GM13977 (cell line): ENCODE measurements around the gene SKP1.
"Not testable (repeated sequence)": the region's sequence is repeated elsewhere in the genome, so short reads cannot be mapped to it uniquely, and the experiment has no call there.

Source experiments
- DNase-seq: peaks from one replicate; pipeline ENCODE4 v3.0.0; 2012; ENCODE audit warnings: low spot score
- CTCF ChIP-seq: IDR thresholded peaks from 2 replicates; pipeline ENCODE4 v1.5.1; 2012; ENCODE audit warnings: mild to moderate bottlenecking, control low read depth; ENCODE audit not compliant: insufficient read depth; ENCODE audit errors: extremely low read depth, missing control alignments
- in situ Hi-C: fragments of 300-500 bp; cut with MboI; formaldehyde crosslinking; loops from one replicate; pipeline ENCODE4 v1.12.0; 2022; ENCODE audit warnings: low sequenced_read_pairs, low pct_unique_long_range_greater_than_20kb, mixed read lengths, inconsistent platforms; ENCODE audit not compliant: unreplicated experiment

The SKP1 gene

GRCh38 chr5:134153241-134153640 is 23.5 kb downstream of the SKP1 start:
- TF ChIP-seq CTCF: no peak
- no peak for DNase-seq
- in situ Hi-C loops: loop anchor here (5.0 kb wide), 1 partner anchor 111 kb away; no protein-coding TSS in a partner anchor

- in situ Hi-C loops: loop anchor here (5.0 kb wide), 1 partner anchor 110 kb away; no protein-coding TSS in a partner anchor
- not testable (repeated sequence) for DNase-seq
These were observed 24.4 kb downstream of the SKP1 start for GRCh38 chr5:134152173-134152832.

GRCh38 chr5:134151723-134152122 is 25.0 kb downstream of the SKP1 start:
- in situ Hi-C loops: loop anchor here (5.0 kb wide), 1 partner anchor 109 kb away; no protein-coding TSS in a partner anchor
- DNase-seq: no peak
- TF ChIP-seq CTCF: no peak

GRCh38 chr5:134149571-134150303 is 27.0 kb downstream of the SKP1 start:
- TF ChIP-seq CTCF: no peak
- in situ Hi-C loops: loop anchor here (5.0 kb wide), 1 partner anchor 107 kb away; no protein-coding TSS in a partner anchor
- DNase-seq: no peak

GRCh38 chr5:134148986-134149539 is 27.7 kb downstream of the SKP1 start:
- in situ Hi-C loops: no loop called here
- TF ChIP-seq CTCF: no peak
- DNase-seq: no peak

- TF ChIP-seq CTCF: no peak
- in situ Hi-C loops: no loop called here
- no peak for DNase-seq
These were observed 28.4 kb downstream of the SKP1 start for GRCh38 chr5:134148316-134148715.
